ENCODE measurements around the gene SPX.

SPX gene

GRCh38 chr12:21526053-21526452 lies at the start of gene SPX:
Gene SPX (plus strand): TSS chr12:21526296. CDS start chr12:21526473, 177 bp downstream.
- Histone ChIP-seq H3K4me3 (peak within 1 kb of the TSS in 1 of 10 experiments; percentile 48; a peak in 2 of 20 replicates), H3K27ac (peak within 1 kb of the TSS in 2 of 11 experiments; percentile 3 to 44; a peak in 3 of 22 replicates), H3K9me3 (replicated peaks in 1 of 11) (peaks cover 0 to 22% (median 10%) of the 10 kb centered on the region in 11 experiments; a peak in 13 of 22 replicates), H4K20me1 (no peaks in the 10 kb centered on the region), H3K4me1 (peaks cover 5 to 41% (median 24%) of the 10 kb centered on the region in 10 experiments; a peak in 17 of 20 replicates), H3K36me3 (no peaks in the 10 kb centered on the region), H3K27me3 (peaks cover 0 to 8% (median 0%) of the 10 kb centered on the region in 11 experiments; a peak in 2 of 22 replicates), H3K4me2 (peak within 1 kb of the TSS in 10 of 11 experiments; percentile 11 to 81 (median 67); a peak in 15 of 22 replicates), H3K9ac (no peak within 1 kb of the TSS)
- peak in 2 of 11 experiments; percentile 14 to 66; a peak in 1 of 22 replicates for TF ChIP-seq Cebpa-rat (IDR thresholded peaks at IDR 0.05)

- peaks cover 94 to 100% (median 95%) of the 10 kb centered on the region in 11 experiments for H3K36me3 ChIP-seq
- no peak overlapping the region for H3K9ac ChIP-seq
Observed at GRCh38 chr12:21476949-21477348, 49.1 kb upstream of the SPX start.

GRCh38 chr12:21478756-21479455 lies 47.2 kb upstream of the SPX start:
- Histone ChIP-seq H3K9me3 (replicated peaks in 1 of 11) (no peaks in the 10 kb centered on the region), H3K27me3 (no peaks in the 10 kb centered on the region), H3K36me3 (peaks cover 91 to 99% (median 94%) of the 10 kb centered on the region in 11 experiments), H4K20me1 (peaks cover 0 to 8% (median 0%) of the 10 kb centered on the region in 11 experiments; a peak in 1 of 22 replicates), H3K4me3 (no peak overlapping the region), H3K4me2 (no peak overlapping the region), H3K27ac (no peak overlapping the region), H3K9ac (no peak overlapping the region), H3K4me1 (peaks cover 0 to 9% (median 0%) of the 10 kb centered on the region in 10 experiments; a peak in 1 of 20 replicates)
- no peak for TF ChIP-seq Cebpa-rat (IDR thresholded peaks at IDR 0.05)

More at GRCh38 chr12:21476949-21477348, 49.1 kb upstream of the SPX start:
- Histone ChIP-seq H3K27me3 (no peaks in the 10 kb centered on the region), H3K4me2 (no peak overlapping the region), H3K4me1 (peaks cover 0 to 9% (median 0%) of the 10 kb centered on the region in 10 experiments; a peak in 1 of 20 replicates), H3K27ac (no peak overlapping the region), H3K9me3 (replicated peaks in 1 of 11) (no peaks in the 10 kb centered on the region), H3K4me3 (no peak overlapping the region), H4K20me1 (peaks cover 0 to 8% (median 0%) of the 10 kb centered on the region in 11 experiments; a peak in 1 of 22 replicates)
- TF ChIP-seq Cebpa-rat (IDR thresholded peaks at IDR 0.05): no peak

- Histone ChIP-seq H3K4me3 (no peak overlapping the region), H3K4me1 (no peaks in the 10 kb centered on the region), H3K9me3 (replicated peaks in 1 of 11) (no peaks in the 10 kb centered on the region), H3K4me2 (no peak overlapping the region), H4K20me1 (peaks cover 0 to 6% (median 0%) of the 10 kb centered on the region in 11 experiments; a peak in 1 of 22 replicates), H3K27me3 (no peaks in the 10 kb centered on the region), H3K27ac (no peak overlapping the region), H3K9ac (no peak overlapping the region), H3K36me3 (peaks cover 65 to 96% (median 87%) of the 10 kb centered on the region in 11 experiments)
- no peak for TF ChIP-seq Cebpa-rat (IDR thresholded peaks at IDR 0.05)
Observed at GRCh38 chr12:21483531-21483930, 42.6 kb upstream of the SPX start.

GRCh38 chr12:21485998-21486397 lies 40.1 kb upstream of the SPX start:
- no peaks in the 10 kb centered on the region for H3K4me1 ChIP-seq
- no peak overlapping the region for H3K4me3 ChIP-seq
- no peak overlapping the region for H3K27ac ChIP-seq
- no peaks in the 10 kb centered on the region for H4K20me1 ChIP-seq
- no peak overlapping the region for H3K4me2 ChIP-seq
- no peak for TF ChIP-seq Cebpa-rat (IDR thresholded peaks at IDR 0.05)
- H3K36me3 ChIP-seq: peaks cover 66 to 96% (median 88%) of the 10 kb centered on the region in 11 experiments
- H3K9ac ChIP-seq: no peak overlapping the region
- no peaks in the 10 kb centered on the region for H3K27me3 ChIP-seq
- H3K9me3 ChIP-seq (replicated peaks in 1 of 11): no peaks in the 10 kb centered on the region

GRCh38 chr12:21499765-21500164 lies 26.3 kb upstream of the SPX start:
- peaks cover 42 to 55% (median 44%) of the 10 kb centered on the region in 11 experiments for H3K36me3 ChIP-seq
- peak overlapping the region in 1 of 11 experiments; percentile 92; a peak in 3 of 22 replicates for H3K27ac ChIP-seq
- H3K9me3 ChIP-seq (replicated peaks in 1 of 11): no peaks in the 10 kb centered on the region
- peaks cover 27 to 50% (median 35%) of the 10 kb centered on the region in 10 experiments for H3K4me1 ChIP-seq
- H3K4me3 ChIP-seq: peak overlapping the region; percentile 89 to 98 (median 97); a peak in 13 of 20 replicates
- TF ChIP-seq Cebpa-rat (IDR thresholded peaks at IDR 0.05): no peak
- H4K20me1 ChIP-seq: peaks cover 0 to 28% (median 26%) of the 10 kb centered on the region in 11 experiments; a peak in 18 of 22 replicates
- H3K27me3 ChIP-seq: no peaks in the 10 kb centered on the region
- H3K4me2 ChIP-seq: peak overlapping the region; percentile 79 to 99 (median 93); a peak in 21 of 22 replicates
- H3K9ac ChIP-seq: peak overlapping the region in 5 of 11 experiments; percentile 93 to 96 (median 94); a peak in 7 of 22 replicates

GRCh38 chr12:21500786-21501257 lies 25.3 kb upstream of the SPX start:
- peak overlapping the region; percentile 89 to 98 (median 97) for H3K4me3 ChIP-seq
- peak overlapping the region; percentile 91 to 96 (median 94) for H3K9ac ChIP-seq
- H3K27me3 ChIP-seq: no peaks in the 10 kb centered on the region
- H3K4me1 ChIP-seq: peaks cover 27 to 52% (median 35%) of the 10 kb centered on the region in 10 experiments
- H4K20me1 ChIP-seq: peaks cover 5 to 38% (median 34%) of the 10 kb centered on the region in 11 experiments; a peak in 18 of 22 replicates
- peaks cover 32 to 48% (median 34%) of the 10 kb centered on the region in 11 experiments for H3K36me3 ChIP-seq
- no peak for TF ChIP-seq Cebpa-rat (IDR thresholded peaks at IDR 0.05)
- peak overlapping the region; percentile 79 to 99 (median 93) for H3K4me2 ChIP-seq
- H3K9me3 ChIP-seq (replicated peaks in 1 of 11): no peaks in the 10 kb centered on the region
- H3K27ac ChIP-seq: peak overlapping the region; percentile 87 to 95 (median 92)

GRCh38 chr12:21501258-21502163 lies 24.6 kb upstream of the SPX start, which contains the start of the genes GOLT1B and RECQL:
Gene GOLT1B (plus strand): TSS chr12:21501789. CDS start chr12:21501924, 135 bp downstream.
Gene RECQL (minus strand): TSS chr12:21501635. CDS start chr12:21499570, 2,065 bp downstream.
- Histone ChIP-seq H3K4me2 (peak within 1 kb of the TSS; percentile 87 to 99 (median 93)), H3K4me1 (peaks cover 27 to 52% (median 35%) of the 10 kb centered on the region in 10 experiments), H4K20me1 (peaks cover 9 to 44% (median 39%) of the 10 kb centered on the region in 11 experiments; a peak in 18 of 22 replicates), H3K36me3 (peaks cover 25 to 41% (median 27%) of the 10 kb centered on the region in 11 experiments), H3K27me3 (no peaks in the 10 kb centered on the region), H3K4me3 (peak within 1 kb of the TSS; percentile 89 to 98 (median 97)), H3K9ac (peak within 1 kb of the TSS; percentile 91 to 96 (median 94)), H3K9me3 (replicated peaks in 1 of 11) (no peaks in the 10 kb centered on the region), H3K27ac (peak within 1 kb of the TSS; percentile 87 to 95 (median 92))
- no peak for TF ChIP-seq Cebpa-rat (IDR thresholded peaks at IDR 0.05)

Data from BLaER1 treated with 17β-estradiol and CSF1 and Interleukin-3, amounts not matched to agents 10 nM and 100 nM (cell line).